BJ (cell line): ENCODE data around the gene RGS6. TPM values are rescaled to one million over a fixed set of nuclear protein-coding genes. Genes with fewer than 3 reads are reported as not detected.

Source experiments
- CTCF ChIA-PET: fragments of 350-600 bp; formaldehyde crosslinking; extraction: SDS; loops from one replicate; lab custom pipeline; 2021; ENCODE audit warnings: antibody characterized with exemption, inconsistent platforms; lab: Yijun Ruan, JAX
- POLR2A ChIA-PET: fragments of 300-600 bp; sonication (Branson Sonifier 250); formaldehyde crosslinking; extraction: SDS; loops from one replicate; lab custom pipeline; 2021; ENCODE audit warnings: antibody characterized with exemption; lab: Charles Lee
- DNase-seq: peaks from one replicate; pipeline ENCODE4 v3.0.0-alpha.2; 2011; ENCODE audit warnings: low read depth
- H3K27me3 ChIP-seq: 2 replicates; pipeline ENCODE4 v1.6.0; 2011; ENCODE audit warnings: low read length; ENCODE audit not compliant: control insufficient read depth, insufficient read depth
- H3K36me3 ChIP-seq: 2 replicates; pipeline ENCODE4 v1.5.1; 2011; ENCODE audit warnings: low read length; ENCODE audit not compliant: control insufficient read depth, insufficient read depth
- H3K4me3 ChIP-seq: 2 replicates; pipeline ENCODE4 v1.5.1; 2011; ENCODE audit warnings: low read depth, mild to moderate bottlenecking, control low read depth, low read length
- CTCF ChIP-seq: IDR thresholded peaks from 2 replicates; pipeline ENCODE4 v1.5.1; 2011; ENCODE audit warnings: low read depth, mild to moderate bottlenecking, control low read depth, inconsistent platforms, low read length, moderate library complexity; ENCODE audit not compliant: insufficient read depth
- polyA plus RNA-seq: library from polyadenylated mRNA; depleted of rRNA; stranded (reverse); fragments of >200 nt; gene quantifications from 2 replicates; pipeline ENCODE4 v1.2.3, GENCODE V29; 2011

The RGS6 gene
- polyA plus RNA-seq, 1 experiment = not detected

DNA sequence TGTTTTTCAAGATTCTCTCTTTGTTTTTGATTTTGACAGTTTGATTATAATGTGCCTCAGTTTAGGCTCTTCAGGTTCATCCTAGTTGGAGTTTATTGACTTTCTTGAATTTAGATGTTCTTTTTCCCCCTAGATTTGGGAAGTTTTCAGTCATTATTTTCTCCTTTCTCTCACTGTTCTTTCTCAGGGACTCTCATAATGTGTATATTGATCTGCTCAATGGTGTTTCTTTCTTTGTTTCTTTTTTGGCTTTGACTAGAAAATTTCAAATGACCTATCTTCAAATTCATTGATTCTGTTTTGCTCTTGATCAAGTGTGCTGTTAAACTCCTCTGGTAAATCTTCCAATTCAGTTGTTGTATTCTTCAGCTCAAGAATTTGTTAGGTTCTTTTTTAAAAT lies 108.3 kb downstream of the RGS6 start:
- Histone ChIP-seq H3K27me3 (no peaks in the 10 kb centered on the region), H3K4me3 (no peak overlapping the region), H3K36me3 (no peaks in the 10 kb centered on the region)
- ChIA-PET POLR2A (no interaction called here), CTCF (interaction anchor here (1.5 kb wide), 1 partner anchor 17 kb away, joined by 3 read pairs; no protein-coding TSS in a partner anchor)
- no peak for DNase-seq
- TF ChIP-seq CTCF = no peak

GRCh38 chr14:72045271-72045670 lies 113.0 kb downstream of the RGS6 start:
- Histone ChIP-seq H3K4me3 (no peak overlapping the region), H3K36me3 (no peaks in the 10 kb centered on the region), H3K27me3 (no peaks in the 10 kb centered on the region)
- POLR2A ChIA-PET = no interaction called here
- TF ChIP-seq CTCF = no peak
- CTCF ChIA-PET = no interaction called here
- DNase-seq = no peak

DNA sequence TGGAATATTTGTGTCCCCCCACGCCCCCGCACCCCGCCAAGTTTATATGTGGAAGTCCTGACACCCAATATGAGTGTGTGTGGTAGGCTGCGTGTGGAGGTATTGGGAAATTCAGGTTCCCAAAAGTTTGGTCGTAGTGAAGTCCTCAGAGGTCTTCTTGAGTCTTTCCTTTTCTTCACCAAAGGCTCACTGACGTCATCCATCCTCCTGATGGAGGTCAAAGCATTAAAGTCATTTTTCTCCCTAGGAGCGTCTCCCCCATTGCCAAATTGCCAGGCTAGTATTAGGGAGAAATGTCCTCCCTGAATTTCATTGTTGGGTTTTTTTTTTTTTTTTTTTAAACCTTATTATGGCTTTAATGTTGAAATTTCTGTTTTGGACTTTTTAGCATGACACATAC lies 113.7 kb downstream of the RGS6 start:
- Histone ChIP-seq H3K4me3 (no peak overlapping the region), H3K27me3 (no peaks in the 10 kb centered on the region), H3K36me3 (no peaks in the 10 kb centered on the region)
- POLR2A ChIA-PET = no interaction called here
- no peak for DNase-seq
- TF ChIP-seq CTCF = no peak
- CTCF ChIA-PET = no interaction called here

DNA sequence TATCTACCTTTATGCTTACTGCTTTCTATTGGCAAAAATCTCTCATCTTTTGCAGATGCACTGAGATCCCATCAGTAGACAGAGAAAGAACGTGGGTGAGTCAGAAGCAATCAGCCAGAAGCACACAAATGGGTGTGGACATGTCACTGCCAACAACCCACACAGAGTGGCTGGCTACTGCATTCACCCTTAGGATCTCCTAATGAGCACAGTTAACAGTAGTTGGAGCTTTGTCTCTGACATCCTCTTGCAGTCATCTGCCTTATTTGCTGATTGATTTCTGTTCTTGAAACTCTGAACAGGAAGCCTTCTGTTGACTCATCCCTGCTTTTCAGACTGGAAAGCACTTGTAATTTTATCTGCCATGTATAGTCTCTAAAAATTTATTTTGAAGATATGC lies 117.2 kb downstream of the RGS6 start:
- Histone ChIP-seq H3K36me3 (no peaks in the 10 kb centered on the region), H3K27me3 (no peaks in the 10 kb centered on the region), H3K4me3 (no peak overlapping the region)
- ChIA-PET POLR2A (no interaction called here), CTCF (no interaction called here)
- TF ChIP-seq CTCF = no peak
- no peak for DNase-seq

GRCh38 chr14:72052356-72052755 lies 120.1 kb downstream of the RGS6 start:
- ChIA-PET CTCF (no interaction called here), POLR2A (no interaction called here)
- H3K27me3 ChIP-seq = no peaks in the 10 kb centered on the region
- no peak overlapping the region for H3K4me3 ChIP-seq
- H3K36me3 ChIP-seq = no peaks in the 10 kb centered on the region
- no peak for DNase-seq
- no peak for TF ChIP-seq CTCF
